Measurements from ENCODE around the gene PLD5. TPM values are rescaled to one million over a fixed set of nuclear protein-coding genes. Genes with fewer than 3 reads are reported as not detected.
"Not testable (repeated sequence)": the region's sequence is repeated elsewhere in the genome, so short reads cannot be mapped to it uniquely, and the experiment has no call there.

Gene PLD5
- polyA plus RNA-seq, 1 experiment, result not detected

DNA sequence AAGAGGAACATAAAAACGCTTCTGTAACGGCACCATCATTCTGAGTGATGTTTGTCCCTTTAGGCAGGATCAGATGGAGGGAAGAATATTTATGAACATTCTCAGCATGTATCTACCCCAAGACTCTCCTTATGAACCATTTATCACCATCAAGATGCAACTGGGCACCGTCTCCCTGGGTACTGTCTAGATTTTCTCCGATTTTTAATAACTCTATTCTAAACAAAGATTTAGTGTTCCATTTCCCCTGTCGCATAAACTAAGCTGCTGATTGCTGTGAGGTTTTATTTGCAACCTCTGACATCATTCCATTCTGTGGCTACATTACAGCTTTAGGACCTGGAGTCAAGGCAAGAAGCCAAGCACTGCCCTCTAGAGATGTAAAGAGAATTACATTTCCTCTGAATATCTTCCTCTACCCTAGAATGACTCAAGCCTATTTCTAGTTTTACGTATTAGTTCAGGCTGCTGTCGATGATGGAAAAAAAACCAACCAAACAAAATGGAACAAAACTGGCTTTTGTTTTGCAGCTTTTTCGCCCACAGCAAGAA, 395.5 kb downstream of the PLD5 start:
- no peak for DNase-seq (ENCODE audit: low read depth, low spot score)
- POLR2A ChIA-PET, result no interaction called here
- CTCF ChIA-PET, result no interaction called here

DNA sequence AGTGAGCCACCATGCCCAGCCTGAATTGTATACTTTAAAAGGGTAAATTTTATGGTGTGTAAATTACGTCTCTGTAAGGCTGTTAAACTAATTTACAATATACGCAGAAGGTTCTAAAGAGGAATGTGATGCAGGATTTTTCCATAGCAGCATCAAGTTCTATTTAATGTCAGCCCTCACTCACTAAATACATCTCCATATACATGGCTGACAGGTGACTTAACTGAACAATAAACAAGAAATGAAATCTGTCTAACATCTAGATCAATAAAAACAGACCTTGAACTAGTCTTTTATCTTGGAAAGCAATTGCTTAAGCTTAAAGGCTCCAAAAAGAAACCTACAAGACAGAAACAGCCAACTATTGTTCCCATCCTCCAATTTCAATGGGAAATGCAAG, 404.1 kb downstream of the PLD5 start:
- CTCF ChIA-PET, result no interaction called here

More for the DNA sequence above, 395.5 kb downstream of the PLD5 start:
- TF ChIP-seq, protein P1, sequence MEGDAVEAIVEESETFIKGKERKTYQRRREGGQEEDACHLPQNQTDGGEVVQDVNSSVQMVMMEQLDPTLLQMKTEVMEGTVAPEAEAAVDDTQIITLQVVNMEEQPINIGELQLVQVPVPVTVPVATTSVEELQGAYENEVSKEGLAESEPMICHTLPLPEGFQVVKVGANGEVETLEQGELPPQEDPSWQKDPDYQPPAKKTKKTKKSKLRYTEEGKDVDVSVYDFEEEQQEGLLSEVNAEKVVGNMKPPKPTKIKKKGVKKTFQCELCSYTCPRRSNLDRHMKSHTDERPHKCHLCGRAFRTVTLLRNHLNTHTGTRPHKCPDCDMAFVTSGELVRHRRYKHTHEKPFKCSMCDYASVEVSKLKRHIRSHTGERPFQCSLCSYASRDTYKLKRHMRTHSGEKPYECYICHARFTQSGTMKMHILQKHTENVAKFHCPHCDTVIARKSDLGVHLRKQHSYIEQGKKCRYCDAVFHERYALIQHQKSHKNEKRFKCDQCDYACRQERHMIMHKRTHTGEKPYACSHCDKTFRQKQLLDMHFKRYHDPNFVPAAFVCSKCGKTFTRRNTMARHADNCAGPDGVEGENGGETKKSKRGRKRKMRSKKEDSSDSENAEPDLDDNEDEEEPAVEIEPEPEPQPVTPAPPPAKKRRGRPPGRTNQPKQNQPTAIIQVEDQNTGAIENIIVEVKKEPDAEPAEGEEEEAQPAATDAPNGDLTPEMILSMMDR (IDR thresholded peaks at IDR 0.05; ENCODE audit: low read depth, low read length), result no peak
- no peak overlapping the region for H3K27ac ChIP-seq (ENCODE audit: low read depth, low read length)
- H3K27me3 ChIP-seq (ENCODE audit: control insufficient read depth, insufficient read depth, low read length), result no peaks in the 10 kb centered on the region
- H3K4me3 ChIP-seq (ENCODE audit: low read depth, low read length), result no peak overlapping the region
- H3K9me3 ChIP-seq (ENCODE audit: control insufficient read depth, insufficient read depth, low read length), result peaks cover 11% of the 10 kb centered on the region

GRCh38 chr1:242100921-242101320, 423.6 kb downstream of the PLD5 start:
- H3K4me3 ChIP-seq (ENCODE audit: low read depth, low read length), result no peak overlapping the region
- CTCF ChIA-PET, result no interaction called here

More for the DNA sequence above, 404.1 kb downstream of the PLD5 start:
- Histone ChIP-seq H3K4me3 (ENCODE audit: low read depth, low read length) (no peak overlapping the region), H3K27me3 (ENCODE audit: control insufficient read depth, insufficient read depth, low read length) (no peaks in the 10 kb centered on the region), H3K27ac (ENCODE audit: low read depth, low read length) (no peak overlapping the region), H3K9me3 (ENCODE audit: control insufficient read depth, insufficient read depth, low read length) (peaks cover 8% of the 10 kb centered on the region; the same call in 1 of the 2 replicates)
- TF ChIP-seq, protein P1 (IDR thresholded peaks at IDR 0.05; ENCODE audit: low read depth, low read length), result no peak
- POLR2A ChIA-PET, result no interaction called here
- no peak for DNase-seq (ENCODE audit: low read depth, low spot score)

GRCh38 chr1:242097283-242097682, 427.2 kb downstream of the PLD5 start:
- H3K4me3 ChIP-seq (ENCODE audit: low read depth, low read length); H3K27ac ChIP-seq (ENCODE audit: low read depth, low read length); POLR2A ChIA-PET; DNase-seq (ENCODE audit: low read depth, low spot score); H3K27me3 ChIP-seq (ENCODE audit: control insufficient read depth, insufficient read depth, low read length); CTCF ChIA-PET: not testable (repeated sequence)
- H3K9me3 ChIP-seq (ENCODE audit: control insufficient read depth, insufficient read depth, low read length), result peaks cover 19% of the 10 kb centered on the region

More at GRCh38 chr1:242100921-242101320, 423.6 kb downstream of the PLD5 start:
- no peaks in the 10 kb centered on the region for H3K27me3 ChIP-seq (ENCODE audit: control insufficient read depth, insufficient read depth, low read length)
- POLR2A ChIA-PET, result no interaction called here
- H3K9me3 ChIP-seq (ENCODE audit: control insufficient read depth, insufficient read depth, low read length), result peaks cover 16% of the 10 kb centered on the region
- DNase-seq (ENCODE audit: low read depth, low spot score), result no peak
- TF ChIP-seq, protein P1 (IDR thresholded peaks at IDR 0.05; ENCODE audit: low read depth, low read length), result no peak
- H3K27ac ChIP-seq (ENCODE audit: low read depth, low read length), result no peak overlapping the region

GRCh38 chr1:242093116-242093515, 431.4 kb downstream of the PLD5 start:
- TF ChIP-seq, protein P1 (IDR thresholded peaks at IDR 0.05; ENCODE audit: low read depth, low read length), result no peak
- CTCF ChIA-PET, result no interaction called here
- Histone ChIP-seq H3K27ac (ENCODE audit: low read depth, low read length) (no peak overlapping the region), H3K4me3 (ENCODE audit: low read depth, low read length) (no peak overlapping the region), H3K27me3 (ENCODE audit: control insufficient read depth, insufficient read depth, low read length) (no peaks in the 10 kb centered on the region), H3K9me3 (ENCODE audit: control insufficient read depth, insufficient read depth, low read length) (peaks cover 7% of the 10 kb centered on the region; the same call in 1 of the 2 replicates)
- POLR2A ChIA-PET, result no interaction called here
- no peak for DNase-seq (ENCODE audit: low read depth, low spot score)

Data from AG04450 (cell line).